ENCODE results near the gene COX4I1. TPM values are rescaled to one million over a fixed set of nuclear protein-coding genes. Genes with fewer than 3 reads are reported as not detected.

COX4I1 gene
- total and polyA plus RNA-seq, 2 donors (not counting 1 experiment from before 2014, with no cell fraction given), result 759 to 813 TPM

DNA sequence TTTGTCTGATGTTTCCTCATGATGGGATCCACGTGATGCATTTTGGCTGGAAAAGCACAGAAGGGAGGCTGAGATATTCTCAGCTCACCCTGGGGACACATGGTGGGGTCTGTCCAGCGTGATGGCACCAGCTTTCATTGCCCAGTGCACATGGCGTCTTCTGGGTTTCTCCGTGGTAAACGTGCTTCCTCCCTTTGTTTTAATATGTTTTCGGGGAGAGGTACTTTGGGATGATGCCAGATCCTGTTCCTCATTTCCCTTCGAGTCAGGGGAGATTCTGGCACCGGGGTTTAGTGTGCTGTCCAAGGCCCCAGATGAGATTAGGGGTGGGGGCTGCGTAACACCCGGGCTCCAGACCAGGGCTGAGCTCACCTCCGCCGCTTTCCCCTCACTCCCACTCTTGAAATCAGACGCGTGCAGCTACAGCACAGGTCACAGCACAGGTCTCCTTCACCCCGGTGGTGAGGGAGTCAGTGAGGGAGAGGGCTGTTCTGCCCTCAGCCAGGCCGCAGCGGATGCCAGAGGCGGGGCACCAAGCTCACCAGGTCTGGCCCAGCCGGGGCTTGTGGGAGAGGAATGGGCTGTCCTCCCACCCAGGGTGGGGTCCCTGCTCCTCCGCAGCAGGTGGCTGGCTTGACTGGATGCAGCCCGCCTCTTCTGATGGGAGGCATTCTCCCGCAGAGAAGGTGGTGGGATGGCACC, 33.9 kb downstream of the COX4I1 start:
- Mint-ChIP-seq H3K27ac (peak overlapping the region; percentile 88), H3K27me3 (no peaks in the 10 kb centered on the region)

DNA sequence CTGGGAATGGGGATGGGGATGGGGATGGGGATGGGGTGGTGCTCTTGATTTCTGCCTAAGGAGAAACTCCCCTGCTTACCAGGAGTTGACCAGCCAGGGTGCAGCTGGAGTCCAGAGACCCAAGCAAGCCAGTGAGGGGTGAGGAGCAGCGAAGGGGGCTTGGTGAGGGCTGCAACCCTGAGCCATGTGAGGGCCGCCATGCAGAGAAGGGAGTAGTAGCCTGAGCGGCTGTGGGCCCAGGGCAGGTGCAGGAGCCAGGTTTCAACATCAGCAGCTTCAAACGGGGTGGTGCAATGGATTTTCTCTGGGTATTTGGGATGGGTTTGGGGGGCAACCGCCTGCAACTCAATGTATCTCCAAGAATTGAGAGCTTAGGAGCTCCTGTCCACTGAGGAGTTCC, 35.2 kb downstream of the COX4I1 start:
- Histone ChIP-seq H3K9me3 (ENCODE audit: control extremely low read depth in 1 of 3, control insufficient read depth in 2 of 3, insufficient read depth in 1 of 3, low read length in 2 of 3) (peaks cover 0 to 22% (median 0%) of the 10 kb centered on the region in 3 donors), H2AFZ (ENCODE audit: insufficient read depth, low read depth, low read length, poor library complexity, severe bottlenecking) (no peak overlapping the region), H3K27me3 (replicated peaks in 1 of 4; ENCODE audit: control extremely low read depth in 1 of 4, control insufficient read depth in 3 of 4, insufficient read depth in 4 of 4, low read length in 3 of 4) (peaks cover 0 to 14% (median 0%) of the 10 kb centered on the region in 4 experiments), H3K9ac (ENCODE audit: low read length) (no peak overlapping the region), H3K4me3 (ENCODE audit: control extremely low read depth in 1 of 5, extremely low read depth in 1 of 5, insufficient read depth in 1 of 5, low read depth in 2 of 5, low read length in 4 of 5) (no peak overlapping the region), H4K20me1 (ENCODE audit: control insufficient read depth, insufficient read depth, low read length, poor library complexity, severe bottlenecking) (no peaks in the 10 kb centered on the region), H3K4me2 (replicated peaks; ENCODE audit: low read depth, low read length, poor library complexity, severe bottlenecking) (no peak overlapping the region), H3K4me1 (ENCODE audit: control insufficient read depth in 2 of 2, insufficient read depth in 2 of 2, low read length in 2 of 2) (peaks cover 38 to 52% of the 10 kb centered on the region in 2 donors), H3K36me3 (replicated peaks in 1 of 2; ENCODE audit: control extremely low read depth in 1 of 2, control insufficient read depth in 1 of 2, extremely low read depth in 1 of 2, insufficient read depth in 2 of 2, low read length in 1 of 2) (no peaks in the 10 kb centered on the region), H3K79me2 (ENCODE audit: control insufficient read depth, insufficient read depth, low read length) (no peaks in the 10 kb centered on the region), H3K27ac (ENCODE audit: low read length in 2 of 2) (no peak overlapping the region)
- no peak for DNase-seq
- TF ChIP-seq, protein P1, sequence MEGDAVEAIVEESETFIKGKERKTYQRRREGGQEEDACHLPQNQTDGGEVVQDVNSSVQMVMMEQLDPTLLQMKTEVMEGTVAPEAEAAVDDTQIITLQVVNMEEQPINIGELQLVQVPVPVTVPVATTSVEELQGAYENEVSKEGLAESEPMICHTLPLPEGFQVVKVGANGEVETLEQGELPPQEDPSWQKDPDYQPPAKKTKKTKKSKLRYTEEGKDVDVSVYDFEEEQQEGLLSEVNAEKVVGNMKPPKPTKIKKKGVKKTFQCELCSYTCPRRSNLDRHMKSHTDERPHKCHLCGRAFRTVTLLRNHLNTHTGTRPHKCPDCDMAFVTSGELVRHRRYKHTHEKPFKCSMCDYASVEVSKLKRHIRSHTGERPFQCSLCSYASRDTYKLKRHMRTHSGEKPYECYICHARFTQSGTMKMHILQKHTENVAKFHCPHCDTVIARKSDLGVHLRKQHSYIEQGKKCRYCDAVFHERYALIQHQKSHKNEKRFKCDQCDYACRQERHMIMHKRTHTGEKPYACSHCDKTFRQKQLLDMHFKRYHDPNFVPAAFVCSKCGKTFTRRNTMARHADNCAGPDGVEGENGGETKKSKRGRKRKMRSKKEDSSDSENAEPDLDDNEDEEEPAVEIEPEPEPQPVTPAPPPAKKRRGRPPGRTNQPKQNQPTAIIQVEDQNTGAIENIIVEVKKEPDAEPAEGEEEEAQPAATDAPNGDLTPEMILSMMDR (IDR thresholded peaks at IDR 0.05), result no peak
- no peak for TF ChIP-seq EZH2 (IDR thresholded peaks at IDR 0.05; ENCODE audit: borderline replicate concordance, insufficient read depth, low read depth, low read length, poor library complexity, severe bottlenecking)
- no peak overlapping the region for H3K4me3 Mint-ChIP-seq
- H3K9me3 Mint-ChIP-seq (ENCODE audit: insufficient read depth), result no peaks in the 10 kb centered on the region
- H3K27me3 Mint-ChIP-seq, result no peaks in the 10 kb centered on the region
- CTCF ChIA-PET, result interaction anchor here (0.9 to 5.6 kb wide), 5 partner anchors 9 to 154 kb away, joined by 3 to 58 read pairs (median 4); partner anchors contain the start of gene IRF8
- intact Hi-C loops (cut with micrococcal nuclease), result no loop called here
- no peak for ATAC-seq (ENCODE audit: low read depth)
- peaks cover 34% of the 10 kb centered on the region for H3K4me1 Mint-ChIP-seq
- H3K27ac Mint-ChIP-seq, result peak overlapping the region; percentile 74
- POLR2A ChIA-PET, result interaction anchor here (0.6 kb wide), 2 partner anchors 50 to 75 kb away, joined by 4 to 7 read pairs; no protein-coding TSS in a partner anchor
- 93% methylated on average over 5 of the region's 5 CpGs for WGBS (ENCODE audit: insufficient coverage)

More for the DNA sequence above, 33.9 kb downstream of the COX4I1 start:
- H3K4me2 ChIP-seq (replicated peaks; ENCODE audit: low read depth, low read length, poor library complexity, severe bottlenecking), result peak overlapping the region; percentile 60
- 65% methylated on average over 17 of the region's 22 CpGs for WGBS (ENCODE audit: insufficient coverage)
- Mint-ChIP-seq H3K4me1 (peaks cover 44% of the 10 kb centered on the region), H3K4me3 (peak overlapping the region; percentile 65), H3K9me3 (ENCODE audit: insufficient read depth) (peaks cover 6% of the 10 kb centered on the region)
- DNase-seq (no peak), ATAC-seq (ENCODE audit: low read depth) (no peak)
- TF ChIP-seq, protein P1 (IDR thresholded peaks at IDR 0.05), result no peak
- intact Hi-C loops (cut with micrococcal nuclease), result no loop called here
- no peaks in the 10 kb centered on the region for H4K20me1 ChIP-seq (ENCODE audit: control insufficient read depth, insufficient read depth, low read length, poor library complexity, severe bottlenecking)
- H3K9ac ChIP-seq (ENCODE audit: low read length), result no peak overlapping the region
- H3K27me3 ChIP-seq (replicated peaks in 1 of 4; ENCODE audit: control extremely low read depth in 1 of 4, control insufficient read depth in 3 of 4, insufficient read depth in 4 of 4, low read length in 3 of 4), result peaks cover 0 to 14% (median 0%) of the 10 kb centered on the region in 4 experiments
- H3K36me3 ChIP-seq (replicated peaks in 1 of 2; ENCODE audit: control extremely low read depth in 1 of 2, control insufficient read depth in 1 of 2, extremely low read depth in 1 of 2, insufficient read depth in 2 of 2, low read length in 1 of 2), result no peaks in the 10 kb centered on the region
- H3K79me2 ChIP-seq (ENCODE audit: control insufficient read depth, insufficient read depth, low read length), result no peaks in the 10 kb centered on the region
- H3K27ac ChIP-seq (ENCODE audit: low read length in 2 of 2), result peak overlapping the region; percentile 33 to 61
- H3K9me3 ChIP-seq (ENCODE audit: control extremely low read depth in 1 of 3, control insufficient read depth in 2 of 3, insufficient read depth in 1 of 3, low read length in 2 of 3), result peaks cover 0 to 35% (median 3%) of the 10 kb centered on the region in 3 donors
- no peak overlapping the region for H3K4me3 ChIP-seq (ENCODE audit: control extremely low read depth in 1 of 5, extremely low read depth in 1 of 5, insufficient read depth in 1 of 5, low read depth in 2 of 5, low read length in 4 of 5)
- H3K4me1 ChIP-seq (ENCODE audit: control insufficient read depth in 2 of 2, insufficient read depth in 2 of 2, low read length in 2 of 2), result peaks cover 51 to 56% of the 10 kb centered on the region in 2 donors
- CTCF ChIA-PET, result interaction anchor here (0.8 to 5.6 kb wide), 9 partner anchors 13 to 155 kb away, joined by 3 to 58 read pairs (median 7); partner anchors contain the start of gene IRF8
- POLR2A ChIA-PET, result interaction anchor here (0.6 to 2.3 kb wide), 5 partner anchors 34 to 75 kb away, joined by 3 to 13 read pairs (median 7); partner anchors contain the start of gene IRF8
- no peak overlapping the region for H2AFZ ChIP-seq (ENCODE audit: insufficient read depth, low read depth, low read length, poor library complexity, severe bottlenecking)

Measured in B cell (primary cell).